Limb (tissue), 2 donors: ENCODE results near the gene TSPAN31.

Experiments
- DNase-seq, 2 donors: peaks; one replicate each; pipeline ENCODE4 v3.0.0-alpha.2; 2016; ENCODE audit errors: extremely low spot score in 2 of 2

The TSPAN31 gene

DNA sequence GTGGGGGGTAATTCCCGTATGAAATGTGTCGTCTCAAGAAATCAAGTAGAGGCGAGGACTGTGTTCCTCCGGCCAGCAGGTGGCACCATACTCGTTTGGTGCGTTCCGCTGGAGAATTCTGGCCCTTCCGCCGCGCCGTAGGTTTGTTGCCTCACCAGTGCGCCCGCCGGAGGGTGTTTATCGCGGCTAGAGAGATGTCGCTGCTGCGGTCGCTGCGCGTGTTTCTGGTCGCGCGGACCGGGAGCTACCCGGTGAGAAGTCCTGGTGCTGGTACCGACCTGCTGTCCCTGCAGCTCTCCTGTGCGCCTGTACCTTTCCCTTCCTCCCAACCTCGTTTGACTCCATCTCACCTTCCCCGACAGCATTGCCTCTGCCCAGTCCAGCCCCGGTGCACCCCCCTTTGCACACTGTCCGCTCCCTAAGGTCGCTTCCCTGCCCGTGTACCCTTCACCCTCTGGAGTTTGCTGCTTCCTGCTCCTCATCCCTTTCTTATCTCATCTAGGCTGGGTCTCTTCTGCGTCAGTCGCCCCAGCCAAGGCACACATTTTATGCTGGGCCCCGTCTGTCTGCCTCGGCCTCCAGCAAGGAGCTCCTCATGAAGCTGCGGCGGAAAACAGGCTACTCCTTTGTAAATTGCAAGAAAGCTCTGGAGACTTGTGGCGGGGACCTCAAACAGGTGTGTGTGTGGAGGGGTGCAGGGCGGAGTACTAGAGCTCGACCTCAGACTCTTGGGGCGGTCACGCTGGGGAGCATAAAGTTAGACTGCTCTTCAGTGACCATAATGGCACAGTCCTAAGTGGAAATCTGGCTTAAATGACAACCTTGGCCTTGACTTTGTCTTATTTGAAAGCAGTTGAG is 38.0 kb downstream of the TSPAN31 start, which contains the start of gene TSFM:
TSFM (plus strand) TSS at position 180 of the 858 bp plus-strand sequence; CDS start at position 195, 15 bp downstream.
- peak; percentile 95 to 98 for DNase-seq

DNA sequence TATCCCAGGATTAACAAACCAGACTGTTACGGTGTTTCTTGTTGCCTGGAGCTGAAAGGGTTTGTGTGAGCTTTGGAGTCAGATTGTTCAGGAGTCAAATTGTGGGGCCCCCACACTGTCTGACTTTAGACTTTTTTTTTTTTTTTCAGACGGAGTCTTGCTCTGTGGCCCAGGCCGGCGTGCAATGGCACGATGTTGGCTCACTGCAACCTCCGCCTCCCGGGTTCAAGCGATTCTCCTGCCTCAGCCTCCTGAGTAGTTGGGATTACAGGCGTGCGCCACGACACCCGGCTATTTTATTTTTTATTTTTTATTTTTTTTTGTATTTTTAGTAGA is 38.6 kb downstream of the TSPAN31 start:
- DNase-seq, result no peak

DNA sequence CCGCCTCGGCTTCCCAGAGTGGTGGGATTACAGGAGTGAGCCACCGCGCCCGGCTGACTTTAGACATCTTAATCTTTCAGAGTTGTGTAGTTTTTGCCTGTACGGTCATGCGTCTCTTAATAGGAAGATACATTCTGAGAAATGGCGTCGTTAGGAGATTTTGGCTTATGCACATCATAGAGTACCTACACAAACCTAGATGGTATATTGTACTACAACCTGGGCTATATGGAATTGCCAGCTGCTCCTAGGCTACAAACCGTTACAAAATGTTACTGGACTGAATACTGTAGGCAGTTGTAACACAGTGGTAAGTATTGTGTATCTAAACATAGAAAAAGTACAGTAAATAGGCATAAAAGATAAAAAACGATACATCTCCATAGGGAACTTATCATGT is 39.0 kb downstream of the TSPAN31 start:
- DNase-seq, result no peak

DNA sequence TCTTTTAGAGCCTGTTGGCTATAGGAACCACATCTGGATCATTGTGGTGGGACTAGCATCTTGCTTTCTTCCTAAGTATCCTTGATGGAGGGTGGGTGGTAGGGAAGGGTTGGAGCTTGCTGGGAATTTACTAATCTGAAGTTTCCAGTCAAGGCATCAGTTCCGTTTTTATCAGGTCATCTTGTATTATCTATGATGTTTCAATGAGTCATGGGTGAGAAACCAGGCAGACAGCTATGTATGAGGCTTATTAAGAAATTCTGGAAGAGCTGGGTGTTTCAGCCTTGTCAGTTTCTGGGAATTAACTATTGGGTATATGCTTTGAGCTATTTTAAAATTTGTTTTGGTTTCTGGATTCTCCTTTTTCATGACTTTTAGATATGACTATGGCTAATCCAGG is 49.1 kb downstream of the TSPAN31 start:
- no peak for DNase-seq

DNA sequence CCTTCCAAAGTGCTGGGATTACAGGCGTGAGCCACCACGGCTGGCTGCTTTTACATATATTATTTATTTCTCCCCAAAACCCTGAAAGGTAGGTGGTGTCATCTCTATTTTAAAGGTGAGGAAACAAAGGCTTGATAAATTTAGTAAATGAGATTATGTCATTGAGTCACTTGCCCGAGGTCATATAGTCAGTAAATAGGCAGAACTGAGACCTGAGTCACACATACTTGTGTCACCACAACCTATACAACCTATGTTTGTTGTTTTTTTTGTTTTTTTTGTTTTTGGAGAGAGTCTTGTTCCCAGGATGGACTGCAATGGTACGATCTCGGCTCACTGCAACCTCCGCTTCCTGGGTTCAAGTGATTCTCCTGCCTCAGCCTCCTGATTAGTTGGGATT is 50.5 kb downstream of the TSPAN31 start:
- DNase-seq, result no peak

DNA sequence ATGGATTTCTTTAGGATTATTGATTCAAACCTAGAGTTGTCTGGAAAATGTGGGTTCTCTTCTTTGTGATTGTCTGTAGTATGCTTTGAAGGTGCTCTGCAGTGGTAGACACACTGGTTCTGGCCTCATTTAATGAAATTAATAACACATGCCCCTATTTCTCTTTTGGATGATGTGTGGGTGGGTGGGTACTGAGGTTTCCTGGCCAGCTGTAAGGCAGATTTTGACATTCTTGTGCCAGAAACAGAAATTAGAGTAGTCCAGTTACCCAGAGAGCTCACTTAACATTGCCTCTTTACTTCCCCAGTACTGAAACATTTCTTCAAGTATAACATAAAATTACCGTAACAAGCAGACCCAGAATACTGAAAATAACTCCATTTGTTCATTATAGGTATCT is 52.2 kb downstream of the TSPAN31 start:
- no peak for DNase-seq

DNA sequence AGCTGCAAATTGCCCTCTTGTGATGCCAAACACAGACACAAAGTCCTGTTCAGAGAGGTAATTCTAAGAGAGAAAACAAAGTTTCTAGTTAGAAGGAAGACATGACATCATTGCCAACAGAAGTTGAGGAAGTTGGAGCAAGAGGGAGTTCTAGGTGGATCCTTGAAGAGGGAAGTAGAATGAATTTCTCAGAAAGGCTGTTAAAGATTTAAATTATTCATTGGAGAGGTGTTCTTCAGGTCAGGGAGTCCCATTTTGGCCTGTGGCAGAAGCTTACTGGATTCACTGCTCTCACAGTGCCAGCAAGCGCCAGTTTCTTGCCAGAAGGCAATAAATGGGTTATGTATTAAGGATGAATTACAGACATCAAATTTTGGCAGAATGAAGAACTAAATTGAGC is 53.1 kb downstream of the TSPAN31 start:
- DNase-seq, result no peak
